GM12878 (cell line): Measurements from ENCODE around the gene SATB2. TPM values are rescaled to one million over a fixed set of nuclear protein-coding genes. Genes with fewer than 3 reads are reported as not detected.

ENCODE experiments used
- ATAC-seq: fragments of 200-7000 bp; cut with Tn5 transposase; 3 replicates; pipeline ENCODE4 v1.9.1; 2020; ENCODE audit warnings: mild to moderate bottlenecking, moderate library complexity
- BruUV-seq: library from RNA; stranded (reverse); fragments of 400-500 nt; replicated peaks from 2 replicates; lab custom pipeline; 2021; lab: Mats Ljungman, UMichigan
- CTCF ChIA-PET: fragments of 300-600 bp; sonication (Branson Sonifier 250); formaldehyde crosslinking; extraction: SDS; loops from one replicate; lab custom pipeline; 2021; ENCODE audit warnings: inconsistent platforms; lab: Yijun Ruan, JAX
- POLR2A ChIA-PET: fragments of 350-600 bp; formaldehyde crosslinking; extraction: SDS; loops from one replicate; lab custom pipeline; 2021; ENCODE audit warnings: inconsistent platforms; lab: Charles Lee
- RAD21 ChIA-PET: fragments of 300-600 bp; sonication (Branson Sonifier 250); formaldehyde crosslinking; loops from one replicate; lab custom pipeline; 2023; ENCODE audit warnings: antibody characterized with exemption; ENCODE audit not compliant: unreplicated experiment; lab: Charles Lee
- SMC1A ChIA-PET: fragments of 300-600 bp; sonication (Branson Sonifier 250); formaldehyde crosslinking; loops from one replicate; lab custom pipeline; 2023; ENCODE audit not compliant: unreplicated experiment, uncharacterized antibody; lab: Charles Lee
- DNase-seq: peaks from one replicate; pipeline ENCODE4 v3.0.0-alpha.2; 2011; ENCODE audit warnings: low read depth, low spot score
- FAIRE-seq: peaks from 3 replicates; lab custom pipeline; 2011; peaks lifted over from hg19 to GRCh38; lab: Jason Lieb, UNC
- H2AFZ ChIP-seq: 2 replicates; pipeline ENCODE4 v1.6.0; 2011; ENCODE audit warnings: low read depth, low read length, control low read depth; ENCODE audit not compliant: control insufficient read depth
- H3K27ac ChIP-seq: 2 replicates; pipeline ENCODE4 v1.5.1; 2011; ENCODE audit warnings: control low read depth; ENCODE audit not compliant: control insufficient read depth, insufficient read depth
- H3K27me3 ChIP-seq, 2 experiments: replicated peaks in 1 of 2; 2 replicates each; pipeline versions ENCODE4 v1.6.0 to v1.6.1; 2011; ENCODE audit warnings: low read length in 1 of 2; ENCODE audit not compliant: control insufficient read depth in 2 of 2, insufficient read depth in 2 of 2
- H3K36me3 ChIP-seq, 2 experiments: 2 replicates each; pipeline ENCODE4 v1.5.1; 2011; ENCODE audit warnings: low read length in 1 of 2; ENCODE audit not compliant: control insufficient read depth in 2 of 2, insufficient read depth in 2 of 2
- H3K4me1 ChIP-seq: 2 replicates; pipeline ENCODE4 v1.6.1; 2011; ENCODE audit warnings: mild to moderate bottlenecking, low read length, moderate library complexity, mixed read lengths; ENCODE audit not compliant: control insufficient read depth, insufficient read depth
- H3K4me2 ChIP-seq: 2 replicates; pipeline ENCODE4 v1.6.0; 2011; ENCODE audit warnings: control low read depth; ENCODE audit not compliant: control insufficient read depth, insufficient read depth
- H3K4me3 ChIP-seq: fragments of 200-600 bp; sonication (generic); 2 replicates; pipeline ENCODE4 v1.5.1; 2016
- H3K79me2 ChIP-seq: 2 replicates; pipeline ENCODE4 v1.6.0; 2011; ENCODE audit warnings: low read length; ENCODE audit not compliant: control insufficient read depth, insufficient read depth
- H3K9ac ChIP-seq: 2 replicates; pipeline ENCODE4 v1.8.0; 2011; ENCODE audit warnings: low read length, control low read depth, mixed read lengths; ENCODE audit not compliant: control insufficient read depth, insufficient read depth
- H3K9me3 ChIP-seq: replicated peaks from 3 replicates; pipeline ENCODE4 v1.5.1; 2011; ENCODE audit warnings: mild to moderate bottlenecking, low read length; ENCODE audit not compliant: control insufficient read depth, insufficient read depth
- H4K20me1 ChIP-seq: 2 replicates; pipeline ENCODE4 v1.6.0; 2011; ENCODE audit not compliant: control insufficient read depth, insufficient read depth
- BACH1 ChIP-seq: fragments of 450-650 bp; IDR thresholded peaks from 2 replicates; pipeline ENCODE4 v1.6.1; 2017; ENCODE audit warnings: mild to moderate bottlenecking, borderline replicate concordance
- JUNB ChIP-seq: IDR thresholded peaks from 2 replicates; pipeline ENCODE4 v1.6.1; 2016; ENCODE audit warnings: antibody characterized with exemption, mild to moderate bottlenecking
- MEF2B ChIP-seq: fragments of 450-650 bp; IDR thresholded peaks from 2 replicates; pipeline ENCODE4 v1.6.1; 2018; ENCODE audit warnings: mild to moderate bottlenecking, moderate library complexity; ENCODE audit not compliant: partially characterized antibody, poor library complexity, severe bottlenecking
- NFIC ChIP-seq: IDR thresholded peaks from 2 replicates; pipeline ENCODE4 v1.6.1; 2012; ENCODE audit warnings: low read depth, mild to moderate bottlenecking, inconsistent platforms, low read length, moderate library complexity
- TBL1XR1 ChIP-seq: IDR thresholded peaks from 2 replicates; pipeline ENCODE4 v1.6.1; 2012; ENCODE audit warnings: low read depth, low read length, improper control_type of control experiment
- ZNF274 ChIP-seq: IDR thresholded peaks from one replicate; pipeline ENCODE4 v1.8.0; 2011; ENCODE audit not compliant: insufficient read length, insufficient read depth
- WGBS: methylation state at CpG from one replicate; pipeline ENCODE4 v1.1.6; 2016; ENCODE audit warnings: low lambda C conversion rate; ENCODE audit not compliant: insufficient replicate concordance, insufficient coverage; ENCODE audit errors: missing lambda C conversion rate; 5-methylcytosine and 5-hydroxymethylcytosine counted together
- in situ Hi-C: fragments of 300-500 bp; cut with MboI; formaldehyde crosslinking; loops from 9 replicates; pipeline ENCODE4 v1.14.3; 2018; ENCODE audit warnings: mixed read lengths
- intact Hi-C: fragments of 100-400 bp; cut with micrococcal nuclease; formaldehyde crosslinking; loops from one replicate; pipeline ENCODE4 v1.14.2; 2022; ENCODE audit not compliant: unreplicated experiment
- polyA plus RNA-seq, 11 experiments: library from polyadenylated mRNA; depleted of rRNA in 4 of 11; unstranded in 6 of 11; stranded (reverse) in 5 of 11; fragments of >200 nt; fragmentation: Nextera tagmentation in 4 of 11; fragmentation: Illumina TruSeq in 1 of 11; extraction: Ambion mirVana in 4 of 11; extraction: Trizol in 1 of 11; gene quantifications; 1 replicate in 1 of 11; 2 replicates in 10 of 11; pipeline versions ENCODE4 v1.2.1 to v1.2.3, GENCODE V29; 2011 to 2016; ENCODE audit warnings: inconsistent platforms in 2 of 11, missing spikeins in 2 of 11, low read depth in 1 of 11
- total RNA-seq, 4 experiments: library from RNA; depleted of rRNA in 3 of 4; stranded (reverse); fragments of >200 nt in 3 of 4; fragmentation: Illumina TruSeq in 1 of 4; extraction: Trizol in 1 of 4; gene quantifications; 2 replicates each; pipeline versions ENCODE4 v1.2.1 to v1.2.3, GENCODE V29; 2013 to 2021
- TF ChIP-seq, protein P1 (sequence below): fragments of 150-350 bp; IDR thresholded peaks from 2 replicates; pipeline ENCODE4 v1.6.1; 2016; ENCODE audit warnings: low read depth, low read length

Gene SATB2
- total and polyA plus RNA-seq, 10 of the 15 experiments (the other 5 are each of a cell fraction or from before 2014, with no cell fraction given): 0.03 to 0.56 (median 0.08) TPM; not detected in 3

DNA sequence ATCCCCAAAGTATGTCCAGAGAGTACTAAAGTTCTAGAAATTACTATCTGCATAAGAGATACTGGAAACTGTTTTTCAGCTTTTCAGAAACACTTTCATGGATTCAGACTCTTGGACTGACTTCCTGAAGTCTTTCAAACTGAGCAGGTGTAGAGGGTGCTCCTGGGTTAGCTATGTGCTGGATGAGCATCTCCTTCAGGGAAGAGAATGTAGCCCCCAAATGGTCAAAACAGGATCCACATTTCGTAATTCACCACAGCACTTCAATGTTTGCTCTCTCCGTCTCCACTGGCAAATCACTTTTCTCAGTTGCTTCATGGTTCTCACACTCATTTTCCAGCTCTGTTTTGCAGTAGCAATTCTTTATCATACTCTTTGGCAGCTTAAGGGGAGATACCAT, 23.2 kb upstream of the SATB2 start:
- no peaks in the 10 kb centered on the region for H3K4me1 ChIP-seq
- ChIA-PET POLR2A (no interaction called here), RAD21 (interaction anchor here (1.1 kb wide), 1 partner anchor 1166 kb away, joined by 3 read pairs; no protein-coding TSS in a partner anchor)
- H4K20me1 ChIP-seq: no peaks in the 10 kb centered on the region
- H3K9me3 ChIP-seq: no peaks in the 10 kb centered on the region
- H3K36me3 ChIP-seq: no peaks in the 10 kb centered on the region
- whole genome bisulfite sequencing: 44% methylated on average over 2 of the region's 2 CpGs
- ATAC-seq: no peak
- no TSS peak for BruUV-seq
- no peaks in the 10 kb centered on the region; a peak in 1 of 4 replicates for H3K27me3 ChIP-seq
- FAIRE-seq: no peak
- H2AFZ ChIP-seq: no peak overlapping the region
- no peak overlapping the region for H3K27ac ChIP-seq
- TF ChIP-seq BACH1: no peak
- no peak for TF ChIP-seq NFIC
- TF ChIP-seq ZNF274: no peak
- no peak for TF ChIP-seq JUNB
- TF ChIP-seq, protein P1, sequence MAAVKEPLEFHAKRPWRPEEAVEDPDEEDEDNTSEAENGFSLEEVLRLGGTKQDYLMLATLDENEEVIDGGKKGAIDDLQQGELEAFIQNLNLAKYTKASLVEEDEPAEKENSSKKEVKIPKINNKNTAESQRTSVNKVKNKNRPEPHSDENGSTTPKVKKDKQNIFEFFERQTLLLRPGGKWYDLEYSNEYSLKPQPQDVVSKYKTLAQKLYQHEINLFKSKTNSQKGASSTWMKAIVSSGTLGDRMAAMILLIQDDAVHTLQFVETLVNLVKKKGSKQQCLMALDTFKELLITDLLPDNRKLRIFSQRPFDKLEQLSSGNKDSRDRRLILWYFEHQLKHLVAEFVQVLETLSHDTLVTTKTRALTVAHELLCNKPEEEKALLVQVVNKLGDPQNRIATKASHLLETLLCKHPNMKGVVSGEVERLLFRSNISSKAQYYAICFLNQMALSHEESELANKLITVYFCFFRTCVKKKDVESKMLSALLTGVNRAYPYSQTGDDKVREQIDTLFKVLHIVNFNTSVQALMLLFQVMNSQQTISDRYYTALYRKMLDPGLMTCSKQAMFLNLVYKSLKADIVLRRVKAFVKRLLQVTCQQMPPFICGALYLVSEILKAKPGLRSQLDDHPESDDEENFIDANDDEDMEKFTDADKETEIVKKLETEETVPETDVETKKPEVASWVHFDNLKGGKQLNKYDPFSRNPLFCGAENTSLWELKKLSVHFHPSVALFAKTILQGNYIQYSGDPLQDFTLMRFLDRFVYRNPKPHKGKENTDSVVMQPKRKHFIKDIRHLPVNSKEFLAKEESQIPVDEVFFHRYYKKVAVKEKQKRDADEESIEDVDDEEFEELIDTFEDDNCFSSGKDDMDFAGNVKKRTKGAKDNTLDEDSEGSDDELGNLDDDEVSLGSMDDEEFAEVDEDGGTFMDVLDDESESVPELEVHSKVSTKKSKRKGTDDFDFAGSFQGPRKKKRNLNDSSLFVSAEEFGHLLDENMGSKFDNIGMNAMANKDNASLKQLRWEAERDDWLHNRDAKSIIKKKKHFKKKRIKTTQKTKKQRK: no peak
- TF ChIP-seq TBL1XR1: no peak
- no peak for TF ChIP-seq MEF2B
- TF ChIP-seq, all 136 proteins: peak for 0
- no peak overlapping the region for H3K9ac ChIP-seq
- ChIA-PET CTCF (interaction anchor here (0.6 to 1.7 kb wide), 4 partner anchors 14 to 1167 kb away, joined by 3 to 7 read pairs (median 4); no protein-coding TSS in a partner anchor), SMC1A (interaction anchor here (0.7 to 1.0 kb wide), 6 partner anchors 24 to 1106 kb away, joined by 3 to 4 read pairs (median 3); no protein-coding TSS in a partner anchor)
- no peaks in the 10 kb centered on the region for H3K79me2 ChIP-seq
- intact Hi-C loops (loop anchor here (10.0 kb wide), 2 partner anchors 456 to 546 kb away; no protein-coding TSS in a partner anchor), in situ Hi-C loops (loop anchor here (10.0 kb wide), 1 partner anchor 826 kb away; no protein-coding TSS in a partner anchor)
- no peak overlapping the region for H3K4me2 ChIP-seq
- no peak overlapping the region for H3K4me3 ChIP-seq
- DNase-seq: no peak
